ENCODE measurements around the gene WNT10A. TPM values are rescaled to one million over a fixed set of nuclear protein-coding genes. Genes with fewer than 3 reads are reported as not detected.
A peak's percentile ranks its signal among the peaks of the same experiment; 100 is the strongest.

Gene WNT10A
- total and polyA plus RNA-seq, 2 donors (not counting 1 experiment from before 2014, with no cell fraction given): 15.2 to 36.6 TPM

DNA sequence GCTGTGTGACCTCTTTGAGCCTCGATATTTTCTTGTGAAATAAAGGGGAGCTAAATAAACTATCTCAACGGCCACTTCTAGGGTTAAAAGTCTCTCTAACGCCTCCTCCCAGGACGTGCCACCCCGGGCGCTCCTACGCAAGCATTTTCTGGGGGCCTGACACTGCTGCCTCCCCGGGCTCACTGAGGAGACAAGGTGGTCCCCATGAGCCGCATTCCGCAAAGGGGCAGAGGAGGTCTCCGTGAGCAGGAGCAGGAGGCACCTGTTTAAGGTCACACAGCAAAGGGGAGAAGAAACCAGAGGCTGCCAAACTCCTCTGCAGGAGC, 913 bp upstream of the WNT10A start:
- WGBS (ENCODE audit: insufficient coverage): 1% methylated on average over 9 of the region's 11 CpGs
- intact Hi-C loops (cut with micrococcal nuclease): loop anchor here (1.0 to 10.0 kb wide), 8 partner anchors 13 to 587 kb away; partner anchors contain the start of genes CNPPD1, CTDSP1, DNAJB2 and TMBIM1
- no peak for DNase-seq
- no peaks in the 10 kb centered on the region for H4K20me1 ChIP-seq (ENCODE audit: control insufficient read depth, insufficient read depth, low read length, poor library complexity, severe bottlenecking)
- H3K79me2 ChIP-seq (ENCODE audit: control insufficient read depth, insufficient read depth, low read length): peaks cover 2% of the 10 kb centered on the region
- POLR2A ChIA-PET: interaction anchor here (0.7 to 15.0 kb wide), 3 partner anchors 16 to 373 kb away, joined by 3 to 490 read pairs (median 5); no protein-coding TSS in a partner anchor
- CTCF ChIA-PET: interaction anchor here (1.0 to 23.0 kb wide), 7 partner anchors 7 to 169 kb away, joined by 3 to 1627 read pairs (median 5); partner anchors contain the start of gene TTLL4
- Mint-ChIP-seq H3K4me3 (peak overlapping the region; percentile 98), H3K4me1 (peaks cover 57% of the 10 kb centered on the region), H3K27ac (peak overlapping the region; percentile 99), H3K27me3 (peaks cover 4% of the 10 kb centered on the region), H3K9me3 (ENCODE audit: insufficient read depth) (no peaks in the 10 kb centered on the region)
- TF ChIP-seq, protein P1, sequence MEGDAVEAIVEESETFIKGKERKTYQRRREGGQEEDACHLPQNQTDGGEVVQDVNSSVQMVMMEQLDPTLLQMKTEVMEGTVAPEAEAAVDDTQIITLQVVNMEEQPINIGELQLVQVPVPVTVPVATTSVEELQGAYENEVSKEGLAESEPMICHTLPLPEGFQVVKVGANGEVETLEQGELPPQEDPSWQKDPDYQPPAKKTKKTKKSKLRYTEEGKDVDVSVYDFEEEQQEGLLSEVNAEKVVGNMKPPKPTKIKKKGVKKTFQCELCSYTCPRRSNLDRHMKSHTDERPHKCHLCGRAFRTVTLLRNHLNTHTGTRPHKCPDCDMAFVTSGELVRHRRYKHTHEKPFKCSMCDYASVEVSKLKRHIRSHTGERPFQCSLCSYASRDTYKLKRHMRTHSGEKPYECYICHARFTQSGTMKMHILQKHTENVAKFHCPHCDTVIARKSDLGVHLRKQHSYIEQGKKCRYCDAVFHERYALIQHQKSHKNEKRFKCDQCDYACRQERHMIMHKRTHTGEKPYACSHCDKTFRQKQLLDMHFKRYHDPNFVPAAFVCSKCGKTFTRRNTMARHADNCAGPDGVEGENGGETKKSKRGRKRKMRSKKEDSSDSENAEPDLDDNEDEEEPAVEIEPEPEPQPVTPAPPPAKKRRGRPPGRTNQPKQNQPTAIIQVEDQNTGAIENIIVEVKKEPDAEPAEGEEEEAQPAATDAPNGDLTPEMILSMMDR (IDR thresholded peaks at IDR 0.05): no peak
- no peak for TF ChIP-seq EZH2 (IDR thresholded peaks at IDR 0.05; ENCODE audit: borderline replicate concordance, insufficient read depth, low read depth, low read length, poor library complexity, severe bottlenecking)
- no peaks in the 10 kb centered on the region for H3K9me3 ChIP-seq (ENCODE audit: control extremely low read depth in 1 of 3, control insufficient read depth in 2 of 3, insufficient read depth in 1 of 3, low read length in 2 of 3)
- no peaks in the 10 kb centered on the region for H3K36me3 ChIP-seq (replicated peaks in 1 of 2; ENCODE audit: control extremely low read depth in 1 of 2, control insufficient read depth in 1 of 2, extremely low read depth in 1 of 2, insufficient read depth in 2 of 2, low read length in 1 of 2)
- peak overlapping the region in 4 of 5 experiments; percentile 54 to 65 (median 62) for H3K4me3 ChIP-seq (ENCODE audit: control extremely low read depth in 1 of 5, extremely low read depth in 1 of 5, insufficient read depth in 1 of 5, low read depth in 2 of 5, low read length in 4 of 5)
- peaks cover 58 to 73% of the 10 kb centered on the region in 2 donors for H3K4me1 ChIP-seq (ENCODE audit: control insufficient read depth in 2 of 2, insufficient read depth in 2 of 2, low read length in 2 of 2)
- peak overlapping the region; percentile 92 for H3K4me2 ChIP-seq (replicated peaks; ENCODE audit: low read depth, low read length, poor library complexity, severe bottlenecking)
- peaks cover 0 to 15% (median 7%) of the 10 kb centered on the region in 4 experiments for H3K27me3 ChIP-seq (replicated peaks in 1 of 4; ENCODE audit: control extremely low read depth in 1 of 4, control insufficient read depth in 3 of 4, insufficient read depth in 4 of 4, low read length in 3 of 4)
- ATAC-seq (ENCODE audit: low read depth): no peak
- peak overlapping the region; percentile 43 for H2AFZ ChIP-seq (ENCODE audit: insufficient read depth, low read depth, low read length, poor library complexity, severe bottlenecking)
- H3K27ac ChIP-seq (ENCODE audit: low read length in 2 of 2): peak overlapping the region; percentile 92 to 93
- peak overlapping the region; percentile 72 for H3K9ac ChIP-seq (ENCODE audit: low read length)
